ENCODE data around the gene NARF.

GRCh38 chr17:82415336-82415735 is 43.2 kb upstream of the NARF start:
- TF ChIP-seq EZH2 (IDR thresholded peaks at IDR 0.05; ENCODE audit: low read depth, low read length, severe bottlenecking) (no peak), KDM1A (IDR thresholded peaks at IDR 0.05; ENCODE audit: borderline replicate concordance, low read length) (no peak), TAF1 (IDR thresholded peaks at IDR 0.05; ENCODE audit: low read depth, low read length) (no peak), EGR1 (IDR thresholded peaks at IDR 0.05; ENCODE audit: borderline replicate concordance, low read depth, low read length) (no peak), CEBPB (IDR thresholded peaks at IDR 0.05; ENCODE audit: low read depth, low read length) (no peak), SP1 (IDR thresholded peaks at IDR 0.05; ENCODE audit: low read depth, low read length) (no peak)
- TF ChIP-seq, protein P1, sequence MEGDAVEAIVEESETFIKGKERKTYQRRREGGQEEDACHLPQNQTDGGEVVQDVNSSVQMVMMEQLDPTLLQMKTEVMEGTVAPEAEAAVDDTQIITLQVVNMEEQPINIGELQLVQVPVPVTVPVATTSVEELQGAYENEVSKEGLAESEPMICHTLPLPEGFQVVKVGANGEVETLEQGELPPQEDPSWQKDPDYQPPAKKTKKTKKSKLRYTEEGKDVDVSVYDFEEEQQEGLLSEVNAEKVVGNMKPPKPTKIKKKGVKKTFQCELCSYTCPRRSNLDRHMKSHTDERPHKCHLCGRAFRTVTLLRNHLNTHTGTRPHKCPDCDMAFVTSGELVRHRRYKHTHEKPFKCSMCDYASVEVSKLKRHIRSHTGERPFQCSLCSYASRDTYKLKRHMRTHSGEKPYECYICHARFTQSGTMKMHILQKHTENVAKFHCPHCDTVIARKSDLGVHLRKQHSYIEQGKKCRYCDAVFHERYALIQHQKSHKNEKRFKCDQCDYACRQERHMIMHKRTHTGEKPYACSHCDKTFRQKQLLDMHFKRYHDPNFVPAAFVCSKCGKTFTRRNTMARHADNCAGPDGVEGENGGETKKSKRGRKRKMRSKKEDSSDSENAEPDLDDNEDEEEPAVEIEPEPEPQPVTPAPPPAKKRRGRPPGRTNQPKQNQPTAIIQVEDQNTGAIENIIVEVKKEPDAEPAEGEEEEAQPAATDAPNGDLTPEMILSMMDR (IDR thresholded peaks at IDR 0.05; ENCODE audit: control extremely low read depth in 1 of 3, insufficient read depth in 1 of 3, low read depth in 1 of 3, low read length in 3 of 3): no peak
- TF ChIP-seq, protein P2, sequence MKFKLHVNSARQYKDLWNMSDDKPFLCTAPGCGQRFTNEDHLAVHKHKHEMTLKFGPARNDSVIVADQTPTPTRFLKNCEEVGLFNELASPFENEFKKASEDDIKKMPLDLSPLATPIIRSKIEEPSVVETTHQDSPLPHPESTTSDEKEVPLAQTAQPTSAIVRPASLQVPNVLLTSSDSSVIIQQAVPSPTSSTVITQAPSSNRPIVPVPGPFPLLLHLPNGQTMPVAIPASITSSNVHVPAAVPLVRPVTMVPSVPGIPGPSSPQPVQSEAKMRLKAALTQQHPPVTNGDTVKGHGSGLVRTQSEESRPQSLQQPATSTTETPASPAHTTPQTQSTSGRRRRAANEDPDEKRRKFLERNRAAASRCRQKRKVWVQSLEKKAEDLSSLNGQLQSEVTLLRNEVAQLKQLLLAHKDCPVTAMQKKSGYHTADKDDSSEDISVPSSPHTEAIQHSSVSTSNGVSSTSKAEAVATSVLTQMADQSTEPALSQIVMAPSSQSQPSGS (IDR thresholded peaks at IDR 0.05; ENCODE audit: low read length): no peak
- TF ChIP-seq, protein P3, sequence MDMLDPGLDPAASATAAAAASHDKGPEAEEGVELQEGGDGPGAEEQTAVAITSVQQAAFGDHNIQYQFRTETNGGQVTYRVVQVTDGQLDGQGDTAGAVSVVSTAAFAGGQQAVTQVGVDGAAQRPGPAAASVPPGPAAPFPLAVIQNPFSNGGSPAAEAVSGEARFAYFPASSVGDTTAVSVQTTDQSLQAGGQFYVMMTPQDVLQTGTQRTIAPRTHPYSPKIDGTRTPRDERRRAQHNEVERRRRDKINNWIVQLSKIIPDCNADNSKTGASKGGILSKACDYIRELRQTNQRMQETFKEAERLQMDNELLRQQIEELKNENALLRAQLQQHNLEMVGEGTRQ (IDR thresholded peaks at IDR 0.05; ENCODE audit: low read length): no peak
